Activated CD4-positive, alpha-beta T cell treated with anti-CD3 and anti-CD28 coated beads for 4 hours (primary cell): ENCODE results near the gene ABCF1.

Experiments
- DNase-seq, 2 donors: peaks; one replicate each; pipeline ENCODE4 v3.0.0-alpha.2; 2020

Gene ABCF1

DNA sequence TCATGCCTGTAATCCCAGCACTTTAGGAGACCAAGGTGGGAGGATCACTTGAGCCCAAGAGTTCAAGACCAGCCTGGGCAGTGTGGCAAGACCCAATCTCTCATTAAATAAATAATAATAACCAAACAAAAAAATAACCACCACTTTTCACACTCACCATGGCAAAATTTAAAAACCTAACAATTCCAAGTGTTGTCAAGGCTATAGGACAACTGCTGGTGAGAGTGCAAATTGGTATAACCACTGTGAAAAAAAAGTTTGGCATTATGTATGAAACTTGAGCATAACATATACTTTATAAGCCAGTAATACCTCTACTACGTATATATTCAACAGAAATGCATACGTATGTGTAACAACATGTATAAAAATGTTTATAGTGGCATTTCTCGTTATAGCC lies 10.3 kb upstream of the ABCF1 start:
- no peak for DNase-seq

DNA sequence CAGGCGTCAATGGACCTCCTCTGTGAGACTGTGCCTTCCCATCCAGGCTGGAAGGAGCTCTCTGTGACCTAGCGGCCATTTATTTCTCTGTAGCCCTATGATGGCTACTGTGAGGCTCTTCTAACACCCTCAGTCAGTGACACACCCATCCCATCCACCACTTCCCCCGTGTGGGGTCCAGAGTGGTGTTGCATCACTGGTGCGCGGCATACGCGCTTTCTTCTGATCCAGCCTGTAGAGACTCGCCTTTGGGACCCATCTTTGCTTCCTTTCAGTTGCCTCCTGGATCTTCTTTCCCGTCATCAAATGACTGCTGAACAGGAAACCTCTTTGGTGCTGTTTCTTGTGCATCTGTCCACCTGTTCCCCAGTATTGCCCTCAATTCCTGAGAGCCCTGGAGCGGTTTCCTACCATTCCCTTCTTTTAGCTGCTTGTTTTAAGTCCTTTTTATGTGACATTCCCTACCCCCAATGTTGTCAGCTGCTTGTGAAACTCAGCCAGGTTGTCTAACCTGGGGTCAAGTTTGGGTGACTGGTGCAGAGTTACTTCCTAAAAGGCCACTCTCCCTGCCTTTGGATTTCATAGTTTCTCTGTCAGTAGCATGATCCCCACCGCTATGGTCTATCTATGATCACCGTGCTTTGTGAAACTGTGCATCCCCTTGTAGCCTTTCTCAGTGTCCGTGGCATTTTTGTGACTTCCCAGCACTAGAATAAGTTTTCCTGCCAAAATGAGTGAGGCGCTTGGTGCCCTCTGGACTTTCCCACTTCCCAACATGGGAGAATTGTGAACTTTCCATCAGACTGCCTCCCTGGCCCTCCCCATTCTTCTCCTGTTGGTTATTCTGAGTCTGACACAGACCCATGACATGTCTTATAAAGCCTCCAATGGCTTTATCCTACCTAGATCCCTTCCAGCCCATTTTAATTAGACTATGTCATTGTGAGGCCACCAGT lies 8.5 kb upstream of the ABCF1 start:
- DNase-seq: no peak

DNA sequence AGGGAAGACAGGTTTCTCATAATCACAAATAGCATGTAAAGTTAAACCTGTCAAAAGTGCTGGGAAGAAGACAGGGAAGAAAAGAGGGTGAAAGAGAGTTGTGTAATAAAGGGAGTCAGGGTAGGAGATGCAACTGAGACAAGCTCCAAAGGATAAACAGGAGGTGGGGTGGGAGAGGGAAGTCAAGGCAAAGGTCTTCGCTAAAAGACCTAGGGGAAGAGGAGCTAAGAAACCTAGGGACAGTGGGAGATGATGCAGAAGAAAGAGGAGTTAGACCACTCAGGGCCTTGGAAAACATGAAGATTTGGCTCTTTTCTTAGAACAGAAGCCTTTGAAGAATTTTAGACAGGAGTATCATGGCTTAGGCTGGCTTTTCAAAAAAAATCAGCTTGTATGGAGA lies 7.1 kb upstream of the ABCF1 start:
- no peak for DNase-seq

GRCh38 chr6:30565772-30566171 lies 5.5 kb upstream of the ABCF1 start:
- no peak for DNase-seq

DNA sequence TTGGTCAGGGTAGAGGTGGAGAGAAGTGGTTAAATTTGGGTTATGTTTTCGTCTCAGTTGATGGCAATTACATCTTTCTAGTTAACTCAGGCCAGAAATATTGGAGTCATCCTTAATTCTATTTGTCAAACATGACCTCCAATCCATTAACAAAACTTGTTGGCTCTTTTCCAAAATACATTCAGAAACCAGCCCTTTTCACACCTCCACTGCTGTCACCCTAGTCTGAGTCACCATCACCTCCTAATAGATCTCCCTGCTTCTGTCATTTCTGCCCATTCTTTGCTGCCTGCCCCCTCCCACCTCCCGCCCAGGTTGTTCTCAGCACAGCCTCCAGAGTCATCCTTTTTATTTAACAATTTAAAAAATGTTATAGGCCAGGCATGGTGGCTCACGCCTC lies 3.0 kb upstream of the ABCF1 start:
- peak; percentile 12 to 27 for DNase-seq

GRCh38 chr6:30570263-30570662 lies 979 bp upstream of the ABCF1 start:
- DNase-seq: no peak

DNA sequence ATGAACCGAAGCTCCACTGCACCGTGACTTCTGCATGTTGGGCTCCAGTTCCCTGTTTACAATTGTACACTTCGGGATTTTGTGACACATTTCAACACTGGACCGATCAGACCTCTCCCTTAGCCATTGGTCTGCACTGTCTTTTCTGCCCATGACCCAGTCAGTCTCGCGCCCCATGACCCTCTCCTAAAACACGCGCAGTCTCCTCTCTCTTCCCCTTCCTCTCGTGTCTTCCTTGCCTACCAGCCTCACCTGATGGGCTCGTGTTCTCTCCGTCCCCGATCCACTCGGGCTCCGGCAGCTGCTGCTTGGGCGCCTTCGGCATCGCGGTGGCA lies 535 bp upstream of the ABCF1 start:
- no peak for DNase-seq

DNA sequence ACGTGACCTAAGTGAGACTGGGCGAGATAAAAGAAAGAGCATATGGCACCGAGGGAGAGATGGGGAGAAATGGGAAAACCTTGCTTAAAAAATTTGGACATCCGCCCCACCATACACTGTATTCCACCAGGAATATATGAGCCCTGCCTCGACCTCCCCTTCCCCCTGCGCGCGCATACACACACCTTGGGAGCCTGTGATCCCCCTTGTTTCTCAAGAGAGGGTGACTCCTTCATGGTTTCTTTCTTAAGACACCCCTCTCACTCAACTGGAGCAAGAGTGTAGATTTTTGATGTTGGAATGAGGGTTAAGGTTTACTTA lies 480 bp downstream of the ABCF1 start:
- DNase-seq: no peak

DNA sequence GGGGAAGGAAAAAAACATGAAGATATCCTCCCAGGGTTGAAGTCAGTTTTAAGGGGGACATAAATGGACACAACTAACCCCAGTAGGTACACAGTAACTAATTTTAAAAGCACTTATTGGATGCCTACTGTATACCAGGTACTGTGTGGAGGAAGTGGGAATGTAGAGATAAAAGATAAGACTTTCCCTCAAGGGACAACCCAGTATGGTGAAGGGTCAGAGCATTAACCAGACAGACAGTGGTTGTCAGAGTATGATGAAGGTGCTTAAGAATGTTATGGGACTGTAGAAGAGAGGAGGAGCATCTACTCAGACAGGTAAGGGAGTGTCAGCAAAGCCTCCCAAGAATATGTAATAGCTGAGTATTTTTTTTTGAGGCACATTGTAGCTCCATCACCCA lies 906 bp downstream of the ABCF1 start:
- no peak for DNase-seq

GRCh38 chr6:30573113-30573512 lies 1.9 kb downstream of the ABCF1 start:
- DNase-seq: no peak

DNA sequence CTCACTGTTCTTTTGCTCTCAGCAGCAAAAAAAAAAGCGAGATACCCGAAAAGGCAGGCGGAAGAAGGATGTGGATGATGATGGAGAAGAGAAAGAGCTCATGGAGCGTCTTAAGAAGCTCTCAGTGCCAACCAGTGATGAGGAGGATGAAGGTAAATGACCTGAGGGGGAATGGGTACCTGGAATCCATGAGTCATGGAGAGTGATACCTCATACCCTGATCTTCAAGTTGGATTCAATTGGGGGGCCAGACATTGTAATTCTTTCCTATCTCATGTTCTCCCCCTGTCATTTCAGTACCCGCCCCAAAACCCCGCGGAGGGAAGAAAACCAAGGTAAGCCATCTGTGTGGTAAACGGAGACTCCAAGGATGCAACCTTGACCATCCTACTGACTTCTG lies 6.8 kb downstream of the ABCF1 start:
- DNase-seq: no peak

DNA sequence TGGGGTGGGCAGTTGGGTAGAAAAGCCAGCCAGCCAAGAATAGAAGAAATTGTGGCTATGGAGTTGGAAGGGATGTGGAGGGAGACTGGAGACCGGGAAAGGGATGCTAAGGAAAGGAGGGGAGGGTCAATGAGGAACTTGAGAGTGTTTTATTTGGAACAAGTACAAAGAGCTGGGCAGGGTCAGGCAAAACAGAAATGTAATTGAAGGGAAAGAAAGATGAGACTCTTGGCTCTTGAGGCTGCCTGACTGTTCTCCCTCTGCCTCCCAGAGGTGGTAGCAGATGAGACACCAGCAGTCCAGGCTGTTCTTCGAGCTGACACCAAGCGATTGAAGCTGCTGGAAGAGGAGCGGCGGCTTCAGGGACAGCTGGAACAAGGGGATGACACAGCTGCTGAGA lies 12.7 kb downstream of the ABCF1 start:
- no peak for DNase-seq

DNA sequence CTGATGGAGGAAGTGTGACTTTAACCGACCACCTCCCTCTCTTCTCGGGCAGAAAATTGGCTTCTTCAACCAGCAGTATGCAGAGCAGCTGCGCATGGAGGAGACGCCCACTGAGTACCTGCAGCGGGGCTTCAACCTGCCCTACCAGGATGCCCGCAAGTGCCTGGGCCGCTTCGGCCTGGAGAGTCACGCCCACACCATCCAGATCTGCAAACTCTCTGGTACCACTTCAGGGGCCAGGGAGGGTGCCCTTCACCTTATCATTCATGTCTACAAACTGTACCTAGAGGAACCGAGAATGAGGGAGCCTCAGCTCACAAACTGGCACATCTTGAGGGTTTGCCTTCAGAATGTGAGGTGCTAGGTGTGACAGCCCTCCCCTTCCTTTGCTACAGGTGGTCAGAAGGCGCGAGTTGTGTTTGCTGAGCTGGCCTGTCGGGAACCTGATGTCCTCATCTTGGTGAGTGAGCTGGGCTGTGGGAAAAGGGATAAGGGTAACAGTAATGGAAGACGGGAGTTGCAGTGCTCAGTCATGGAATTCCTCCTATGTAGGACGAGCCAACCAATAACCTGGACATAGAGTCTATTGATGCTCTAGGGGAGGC lies 18.6 kb downstream of the ABCF1 start:
- no peak for DNase-seq

DNA sequence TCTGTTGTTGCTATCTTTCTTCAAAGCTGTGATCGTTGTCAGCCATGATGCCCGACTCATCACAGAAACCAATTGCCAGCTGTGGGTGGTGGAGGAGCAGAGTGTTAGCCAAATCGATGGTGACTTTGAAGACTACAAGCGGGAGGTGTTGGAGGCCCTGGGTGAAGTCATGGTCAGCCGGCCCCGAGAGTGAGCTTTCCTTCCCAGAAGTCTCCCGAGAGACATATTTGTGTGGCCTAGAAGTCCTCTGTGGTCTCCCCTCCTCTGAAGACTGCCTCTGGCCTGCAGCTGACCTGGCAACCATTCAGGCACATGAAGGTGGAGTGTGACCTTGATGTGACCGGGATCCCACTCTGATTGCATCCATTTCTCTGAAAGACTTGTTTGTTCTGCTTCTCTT lies 19.3 kb downstream of the ABCF1 start:
- no peak for DNase-seq

DNA sequence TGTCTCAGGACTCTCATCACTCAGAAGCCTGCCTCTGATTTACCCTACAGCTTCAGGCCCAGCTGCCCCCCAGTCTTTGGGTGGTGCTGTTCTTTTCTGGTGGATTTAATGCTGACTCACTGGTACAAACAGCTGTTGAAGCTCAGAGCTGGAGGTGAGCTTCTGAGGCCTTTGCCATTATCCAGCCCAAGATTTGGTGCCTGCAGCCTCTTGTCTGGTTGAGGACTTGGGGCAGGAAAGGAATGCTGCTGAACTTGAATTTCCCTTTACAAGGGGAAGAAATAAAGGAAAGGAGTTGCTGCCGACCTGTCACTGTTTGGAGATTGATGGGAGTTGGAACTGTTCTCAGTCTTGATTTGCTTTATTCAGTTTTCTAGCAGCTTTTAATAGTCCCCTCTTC lies 19.8 kb downstream of the ABCF1 start:
- no peak for DNase-seq

GRCh38 chr6:30592287-30592686 lies 21.0 kb downstream of the ABCF1 start:
- DNase-seq: no peak

DNA sequence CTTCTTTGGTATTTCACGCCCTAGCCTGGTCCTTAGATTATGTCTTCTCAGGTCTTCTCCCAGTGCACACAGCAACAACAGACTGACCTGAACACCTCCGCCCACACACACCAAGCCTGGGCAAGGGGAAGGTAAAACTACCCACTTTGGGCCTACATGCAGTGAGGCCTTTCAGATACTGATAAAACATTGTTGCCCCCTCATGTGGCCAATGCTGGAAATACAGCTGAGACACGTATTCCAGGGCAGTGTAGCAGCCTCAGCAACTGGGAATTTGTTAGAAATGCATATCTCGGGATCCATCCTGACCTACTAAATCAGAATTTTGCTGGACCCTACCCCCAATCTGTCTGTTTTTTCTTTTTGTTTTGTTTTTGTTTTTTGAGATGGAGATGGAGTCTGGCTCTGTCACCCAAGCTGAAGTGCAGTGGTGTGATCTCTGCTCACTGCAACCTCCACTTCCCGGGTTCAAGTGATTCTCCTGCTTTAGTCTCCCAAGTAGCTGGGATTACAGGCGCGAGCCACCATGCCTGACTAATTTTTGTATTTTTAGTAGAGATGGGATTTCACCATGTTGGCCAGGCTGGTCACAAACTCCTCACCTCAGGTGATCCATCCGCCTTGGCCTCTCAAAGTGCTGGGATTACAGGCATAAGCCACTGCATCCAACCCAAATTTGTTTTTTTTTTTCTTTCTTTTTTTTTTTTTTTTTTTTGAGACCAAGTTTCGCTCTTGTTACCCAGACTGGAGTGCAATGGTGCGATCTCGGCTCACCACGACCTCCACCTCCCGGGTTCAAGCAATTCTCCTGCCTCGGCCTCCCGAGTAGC lies 26.3 kb downstream of the ABCF1 start:
- DNase-seq: peak; percentile 66 to 86

DNA sequence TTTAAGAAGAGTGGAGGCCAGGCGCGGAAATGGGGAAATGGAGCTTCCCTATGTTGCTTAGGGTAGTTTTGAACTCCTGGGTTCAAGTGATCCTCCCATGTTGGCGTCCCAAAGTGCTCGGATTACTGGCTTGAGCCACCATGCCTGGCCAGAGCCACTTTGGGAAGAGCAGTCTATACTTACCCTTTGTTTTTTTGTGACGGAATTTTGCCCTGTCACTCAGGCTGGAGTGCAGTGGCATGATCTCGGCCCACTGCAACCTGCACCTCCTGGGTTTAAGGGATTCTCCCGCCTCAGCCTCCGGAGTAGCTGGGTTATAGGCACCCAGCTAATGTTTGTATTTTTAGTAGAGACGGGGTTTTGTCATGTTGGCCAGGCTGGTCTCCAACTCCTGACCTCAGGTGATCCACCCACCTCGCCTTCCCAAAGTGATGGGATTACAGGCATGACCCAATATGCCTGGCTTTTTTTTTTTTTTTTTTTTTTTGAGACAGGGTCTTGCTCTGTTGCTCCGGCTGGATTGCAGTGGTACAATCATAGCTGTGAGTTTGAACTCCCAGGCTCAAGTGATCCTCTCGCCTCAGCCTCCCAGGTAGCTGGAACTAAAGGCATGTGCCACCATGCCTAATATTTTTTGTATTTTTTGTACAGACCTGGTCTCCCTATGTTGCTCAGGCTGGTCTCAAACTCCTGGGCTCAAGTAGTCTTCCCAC lies 27.8 kb downstream of the ABCF1 start:
- no peak for DNase-seq

DNA sequence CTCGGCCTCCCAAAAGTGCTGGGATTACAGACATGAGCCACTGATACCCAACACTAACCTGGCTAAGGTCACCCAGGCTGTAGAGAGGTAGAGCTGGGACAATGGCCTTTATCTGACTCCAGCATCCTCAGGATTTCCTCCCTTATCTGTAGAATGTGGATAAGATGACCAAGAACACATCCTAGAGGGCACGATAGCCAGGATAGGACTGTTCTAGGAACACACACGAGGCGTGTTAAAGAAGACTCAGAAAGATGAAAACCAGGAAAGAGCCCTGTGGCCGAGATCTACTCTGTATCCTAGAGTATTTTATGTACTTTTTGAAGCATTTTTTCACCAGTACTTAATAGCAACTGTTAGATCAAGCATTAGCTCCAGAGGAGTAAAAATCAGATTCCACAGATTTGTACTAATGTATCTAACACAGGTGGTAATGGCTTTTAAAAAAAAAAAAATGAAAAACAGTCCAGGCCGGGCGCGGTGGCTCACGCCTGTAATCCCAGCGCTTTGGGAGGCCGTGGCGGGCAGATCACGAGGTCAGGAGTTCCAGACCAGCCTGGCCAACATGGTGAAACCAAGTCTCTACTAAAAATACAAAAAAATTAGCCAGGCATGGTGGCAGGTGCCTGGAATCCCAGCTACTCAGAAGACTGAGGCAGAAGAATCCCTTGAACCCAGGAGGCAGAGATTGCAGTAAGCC lies 28.5 kb downstream of the ABCF1 start:
- no peak for DNase-seq

DNA sequence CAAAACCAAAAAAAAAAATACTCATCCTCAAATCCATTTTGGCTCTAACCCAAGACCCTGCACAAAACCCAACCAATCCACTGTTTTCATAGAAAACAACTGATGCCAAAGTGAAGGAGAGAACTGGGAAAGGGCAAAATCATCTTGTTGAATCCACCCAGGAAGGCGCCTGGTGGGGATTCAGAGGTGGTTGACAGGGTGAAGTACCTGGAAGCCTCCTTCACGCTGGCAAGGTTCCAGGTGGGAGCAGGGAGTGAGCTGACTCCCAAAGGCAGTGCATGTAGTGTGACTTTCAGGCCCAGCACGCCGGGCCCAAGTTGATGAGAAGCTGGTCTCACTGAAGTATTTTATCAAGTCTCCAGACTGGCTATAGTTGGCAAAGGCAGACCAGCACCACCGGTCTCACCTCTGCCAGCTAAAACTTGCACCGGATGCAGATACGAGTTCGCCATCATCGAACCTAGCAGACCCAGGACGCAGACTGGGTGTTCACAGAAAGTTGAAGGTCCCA lies 29.3 kb downstream of the ABCF1 start:
- DNase-seq: no peak

- DNase-seq: no peak
These were observed 30.2 kb downstream of the ABCF1 start for GRCh38 chr6:30601436-30601814.
